CD4-positive, alpha-beta T cell treated with Interleukin-4 for 1 hour (primary cell): ENCODE results near the gene SDR42E1.
A peak's percentile ranks its signal among the peaks of the same experiment; 100 is the strongest.
"Not testable (repeated sequence)": the region's sequence is repeated elsewhere in the genome, so short reads cannot be mapped to it uniquely, and the experiment has no call there.

Source experiments
- DNase-seq, 2 donors: peaks; one replicate each; pipeline ENCODE4 v3.0.0-alpha.2; 2020 to 2022

SDR42E1 gene

DNA sequence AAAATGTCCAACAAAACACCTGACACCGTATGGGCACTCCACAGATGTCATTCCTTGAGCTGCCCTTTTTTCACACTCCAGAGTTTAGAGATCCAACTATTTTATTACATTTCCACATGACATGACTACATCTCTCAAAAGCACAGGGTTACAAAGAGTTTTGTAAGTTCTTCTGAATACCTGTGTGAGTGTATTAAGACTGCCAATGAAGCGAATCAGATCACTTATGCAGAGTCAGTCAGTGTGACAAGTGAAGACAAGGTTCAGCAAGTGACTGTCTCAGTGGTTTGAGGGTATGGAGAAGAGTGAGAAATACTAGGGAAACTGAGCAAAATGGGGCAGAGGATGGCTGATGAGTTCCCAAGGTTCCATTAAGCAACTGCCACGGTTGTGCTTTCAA, 8.4 kb downstream of the SDR42E1 start:
- no peak for DNase-seq

DNA sequence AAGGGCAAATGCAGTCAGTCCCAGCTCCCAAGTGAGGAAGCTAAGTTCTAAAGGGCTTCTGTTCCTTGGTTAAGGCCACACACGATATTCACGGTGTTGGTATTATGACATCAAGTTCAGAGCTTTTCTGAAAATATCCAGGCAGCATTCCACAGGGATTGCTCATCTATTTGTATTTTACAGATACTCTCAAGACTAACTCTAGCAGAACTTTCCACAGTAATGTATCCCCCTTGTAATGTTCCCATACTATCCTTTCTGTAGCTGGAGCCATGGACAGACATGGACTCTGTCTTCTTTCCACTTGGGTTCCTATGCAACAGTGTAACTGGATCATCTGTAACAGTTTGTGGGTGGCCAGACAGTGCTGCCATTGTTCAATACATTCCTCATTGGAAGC, 13.5 kb downstream of the SDR42E1 start:
- no peak for DNase-seq

GRCh38 chr16:81996664-81997509, 14.4 kb downstream of the SDR42E1 start:
- no peak for DNase-seq

- DNase-seq = no peak
These were observed 15.6 kb downstream of the SDR42E1 start for GRCh38 chr16:81995651-81996050.

GRCh38 chr16:81994485-81994884, 16.8 kb downstream of the SDR42E1 start:
- no peak for DNase-seq

DNA sequence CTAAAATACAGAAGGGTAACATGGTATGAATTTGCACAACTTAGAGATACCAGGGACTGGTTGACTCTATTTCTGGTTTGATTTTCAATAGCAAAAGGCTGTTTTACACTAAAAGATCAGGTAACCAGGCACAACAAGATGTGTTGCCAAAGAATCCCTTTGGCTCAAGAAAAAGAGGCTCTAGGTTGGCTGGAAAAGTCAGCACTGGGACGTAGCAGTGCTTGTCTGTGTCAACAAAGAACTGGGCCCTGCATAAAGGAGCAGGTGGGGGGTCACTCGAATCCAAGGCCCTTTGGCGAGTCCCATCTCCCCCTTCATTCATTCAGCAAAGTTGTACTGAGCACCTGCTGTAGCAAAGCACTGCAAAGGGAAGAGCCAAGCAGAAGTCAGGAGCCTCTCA, 18.4 kb downstream of the SDR42E1 start:
- DNase-seq = no peak

DNA sequence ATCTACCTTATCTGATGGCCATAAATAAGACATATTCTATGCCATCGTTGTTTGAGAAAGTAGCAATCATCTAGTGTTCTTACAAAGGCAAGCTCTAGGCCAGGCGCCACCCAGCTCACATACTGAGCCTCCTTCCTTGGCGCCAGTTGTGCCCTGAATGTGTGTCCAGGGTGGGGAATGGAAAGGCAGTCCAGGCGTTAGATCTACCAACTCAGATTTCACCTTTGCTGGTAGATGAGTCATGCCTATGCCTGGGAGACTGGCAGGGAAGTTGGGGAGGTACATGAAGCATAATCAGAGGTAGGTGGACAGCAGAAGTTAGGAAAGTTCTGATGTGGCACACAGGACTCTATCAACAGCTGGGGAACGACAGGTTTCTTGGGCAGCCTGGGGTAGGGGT, 23.6 kb downstream of the SDR42E1 start:
- DNase-seq = no peak

DNA sequence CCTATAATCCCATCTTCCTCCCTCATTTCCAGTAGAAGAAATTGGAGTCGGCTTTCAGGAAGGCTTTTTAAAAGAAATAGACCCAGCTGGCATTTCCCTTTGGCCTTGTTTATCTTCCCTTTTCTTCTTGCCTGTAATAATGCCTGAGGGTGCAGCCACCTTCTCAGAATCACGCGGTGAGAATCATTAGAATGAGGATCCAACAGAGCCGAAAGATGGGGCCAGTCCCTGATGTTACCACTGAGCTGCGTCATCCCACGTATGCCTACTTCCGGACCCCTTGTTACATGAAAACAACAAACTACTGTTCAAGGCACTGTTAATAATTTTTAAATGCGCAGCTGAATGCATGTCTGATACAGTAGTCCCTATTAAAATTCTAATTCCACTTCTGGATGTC, 24.1 kb downstream of the SDR42E1 start:
- no peak for DNase-seq

- DNase-seq = not testable (repeated sequence)
These were observed 33.8 kb downstream of the SDR42E1 start for GRCh38 chr16:81977335-81977942.

GRCh38 chr16:81975637-81976036, 35.6 kb downstream of the SDR42E1 start:
- no peak for DNase-seq

GRCh38 chr16:81973737-81974136, 37.5 kb downstream of the SDR42E1 start:
- DNase-seq = no peak

DNA sequence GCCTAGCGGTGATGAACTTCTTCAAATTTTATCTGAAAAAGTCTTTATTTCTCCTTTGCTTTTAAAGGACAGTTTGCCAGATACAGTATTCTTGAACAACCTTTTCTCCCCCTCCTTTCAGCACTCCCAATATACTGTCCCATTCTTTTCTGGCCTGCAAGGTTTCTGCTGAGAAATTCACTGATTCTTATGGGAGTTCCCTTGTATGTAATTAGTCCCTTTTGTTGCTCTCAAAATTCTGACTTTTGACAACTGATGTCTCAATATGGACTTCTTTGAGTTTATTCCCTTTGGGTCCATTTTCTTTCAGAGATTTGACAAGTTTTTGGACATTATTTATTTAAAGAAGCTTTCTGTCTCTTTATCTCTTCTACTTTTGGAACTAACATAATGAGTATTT, 39.4 kb downstream of the SDR42E1 start:
- DNase-seq = no peak

DNA sequence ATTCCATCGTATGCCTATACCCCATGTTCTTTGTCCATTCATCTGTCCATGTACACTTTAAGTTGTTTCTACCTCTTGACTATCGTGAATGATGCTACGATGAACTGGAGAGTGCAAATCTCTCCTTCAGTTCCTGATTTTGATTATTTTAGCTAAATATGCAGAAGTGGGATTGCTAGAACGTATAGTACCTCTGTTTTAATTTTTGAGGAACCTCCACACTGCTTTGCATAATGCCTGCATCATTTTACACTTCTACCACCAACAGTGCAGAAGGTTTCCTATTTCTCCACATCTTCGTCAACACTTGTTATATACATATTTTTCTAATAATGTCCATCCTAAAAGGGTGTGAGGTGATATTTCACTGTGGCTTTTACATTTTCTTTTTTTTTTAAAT, 43.9 kb downstream of the SDR42E1 start:
- no peak for DNase-seq

- DNase-seq = no peak
These were observed 46.5 kb downstream of the SDR42E1 start for GRCh38 chr16:81964808-81965207.

DNA sequence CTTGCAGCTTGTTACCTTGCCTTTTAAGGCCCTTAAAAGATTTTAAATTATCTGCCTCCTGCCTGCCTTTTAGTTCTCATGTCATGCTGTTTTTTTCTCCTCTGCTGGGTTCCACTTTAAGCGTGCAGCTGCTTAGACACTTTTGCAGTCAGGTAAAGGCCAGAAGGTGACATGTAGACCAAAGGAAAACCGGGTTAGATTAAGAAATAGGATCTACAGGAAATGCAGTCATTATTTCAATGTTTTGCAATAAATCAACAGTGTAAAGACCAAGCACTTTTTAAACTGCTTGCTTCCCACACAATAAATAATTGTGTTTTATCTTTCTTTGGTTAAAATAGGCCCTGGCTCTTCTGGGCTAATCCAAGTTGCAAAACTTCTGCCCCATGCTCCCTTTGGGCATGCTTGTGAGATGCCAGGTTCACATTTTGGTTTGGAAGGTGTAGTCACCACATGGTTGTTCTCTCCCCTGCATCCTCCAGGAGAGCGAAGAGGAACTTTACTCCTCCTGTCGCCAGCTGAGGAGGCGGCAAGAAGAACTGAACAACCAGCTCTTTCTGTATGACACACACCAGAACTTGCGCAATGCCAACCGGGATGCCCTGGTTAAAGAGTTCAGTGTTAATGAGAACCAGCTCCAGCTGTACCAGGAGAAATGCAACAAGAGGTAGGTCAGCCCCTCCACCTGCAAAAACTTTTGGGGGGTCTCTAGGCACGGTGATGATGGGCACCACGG, 54.9 kb downstream of the SDR42E1 start:
- peak in 1 of 2 donors; percentile 40 for DNase-seq

DNA sequence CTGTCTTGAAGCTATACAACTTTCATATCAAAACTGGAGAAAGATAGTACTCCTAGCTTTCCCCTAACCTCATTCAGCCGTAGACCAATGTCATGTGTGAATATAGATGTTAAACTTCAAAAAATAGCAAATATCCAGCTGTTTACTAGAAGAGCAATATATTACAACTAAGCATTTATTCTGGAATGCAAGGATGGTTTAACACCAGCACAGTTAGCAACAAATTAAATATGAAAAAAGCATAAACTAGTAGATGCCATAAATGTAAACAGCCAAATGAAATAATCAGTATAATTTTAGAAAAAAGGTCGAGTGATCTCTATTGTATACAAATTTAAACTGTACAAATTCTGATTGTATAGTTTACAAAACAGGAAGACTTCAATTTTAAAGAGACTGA, 59.7 kb downstream of the SDR42E1 start:
- no peak for DNase-seq

- no peak for DNase-seq
These were observed 65.1 kb downstream of the SDR42E1 start for GRCh38 chr16:81946206-81946605.

- no peak for DNase-seq
These were observed 65.6 kb downstream of the SDR42E1 start for GRCh38 chr16:81945665-81946064.

DNA sequence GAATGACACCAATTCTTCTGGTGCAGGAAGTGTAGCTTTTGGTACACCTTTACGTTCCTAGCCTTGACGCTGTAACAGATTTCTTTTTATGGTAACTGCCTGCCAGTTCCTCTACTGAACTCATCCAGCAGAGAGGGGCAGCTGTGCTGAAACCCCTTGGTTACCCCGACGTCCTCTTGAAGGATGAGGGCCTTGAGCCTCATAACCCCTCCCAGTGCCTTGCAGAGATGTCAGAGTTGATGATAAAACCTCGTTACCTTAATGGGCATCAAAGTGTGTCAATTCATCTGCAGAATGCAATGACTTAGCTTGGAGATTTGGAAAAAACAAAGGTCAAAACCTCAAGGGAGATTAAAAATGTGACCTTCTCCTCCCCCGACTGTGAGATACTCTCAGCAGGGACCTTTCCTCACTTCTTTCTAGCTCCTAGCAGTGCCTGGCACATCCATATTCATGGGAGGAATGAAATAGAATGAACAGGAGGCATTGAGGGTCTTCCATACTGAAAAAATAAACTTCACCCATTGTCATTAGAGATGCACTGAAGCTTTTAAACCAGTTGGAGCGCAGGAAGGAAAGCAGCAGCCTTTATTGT, 69.2 kb downstream of the SDR42E1 start:
- no peak for DNase-seq

- peak in 1 of 2 donors; percentile 31 for DNase-seq
These were observed 70.3 kb downstream of the SDR42E1 start for GRCh38 chr16:81940781-81941560.

- DNase-seq = no peak
These were observed 71.9 kb downstream of the SDR42E1 start for GRCh38 chr16:81939164-81940056.
